Astrocyte (in vitro differentiated cells and primary cell): ENCODE measurements around the gene GAS6. TPM values are rescaled to one million over a fixed set of nuclear protein-coding genes. Genes with fewer than 3 reads are reported as not detected.
A peak's percentile ranks its signal among the peaks of the same experiment; 100 is the strongest.

Experiments used
- DNase-seq: peaks from one replicate; pipeline ENCODE4 v3.0.0-alpha.2; 2010; ENCODE audit warnings: low read depth
- FAIRE-seq: peaks from 2 replicates; lab custom pipeline; 2011; peaks lifted over from hg19 to GRCh38; lab: Jason Lieb, UNC
- H2AFZ ChIP-seq: 2 replicates; pipeline ENCODE4 v1.6.0; 2012; ENCODE audit warnings: low read depth, low read length, inconsistent platforms
- H3K27ac ChIP-seq: 2 replicates; pipeline ENCODE4 v1.5.1; 2011; ENCODE audit warnings: low read depth, low read length, inconsistent platforms
- H3K27me3 ChIP-seq: 2 replicates; pipeline ENCODE4 v1.6.0; 2011; ENCODE audit warnings: low read length, inconsistent platforms; ENCODE audit not compliant: insufficient read depth
- H3K36me3 ChIP-seq: 2 replicates; pipeline ENCODE4 v1.5.1; 2011; ENCODE audit warnings: low read length, inconsistent platforms; ENCODE audit not compliant: insufficient read depth
- H3K4me1 ChIP-seq: 2 replicates; pipeline ENCODE4 v1.5.1; 2011; ENCODE audit warnings: low read length, inconsistent platforms; ENCODE audit not compliant: insufficient read depth
- H3K4me2 ChIP-seq: 2 replicates; pipeline ENCODE4 v1.6.0; 2012; ENCODE audit warnings: low read length, inconsistent platforms
- H3K4me3 ChIP-seq: 2 replicates; pipeline ENCODE4 v1.5.1; 2011; ENCODE audit warnings: low read depth, mild to moderate bottlenecking, low read length, inconsistent platforms; ENCODE audit not compliant: insufficient read depth
- H3K79me2 ChIP-seq: 2 replicates; pipeline ENCODE4 v1.6.0; 2012; ENCODE audit warnings: mild to moderate bottlenecking, low read length, inconsistent platforms; ENCODE audit not compliant: insufficient read depth
- H3K9ac ChIP-seq: 2 replicates; pipeline ENCODE4 v1.6.0; 2012; ENCODE audit warnings: mild to moderate bottlenecking, low read length, inconsistent platforms
- H3K9me3 ChIP-seq: 2 replicates; pipeline ENCODE4 v1.5.1; 2012; ENCODE audit warnings: low read depth, mild to moderate bottlenecking, low read length, inconsistent platforms; ENCODE audit not compliant: insufficient read depth
- H4K20me1 ChIP-seq: 2 replicates; pipeline ENCODE4 v1.6.0; 2012; ENCODE audit warnings: low read length, inconsistent platforms; ENCODE audit not compliant: insufficient read depth
- H3K27ac Mint-ChIP-seq: one replicate; pipeline ENCODE4 v1.8.0; 2021; ENCODE audit warnings: mild to moderate bottlenecking, mixed read lengths; ENCODE audit not compliant: unreplicated experiment
- H3K27me3 Mint-ChIP-seq: one replicate; pipeline ENCODE4 v1.8.0; 2021; ENCODE audit warnings: low read depth, mixed read lengths; ENCODE audit not compliant: unreplicated experiment
- H3K36me3 Mint-ChIP-seq: one replicate; pipeline ENCODE4 v1.8.0; 2021; ENCODE audit warnings: low read depth, mixed read lengths; ENCODE audit not compliant: unreplicated experiment
- H3K4me1 Mint-ChIP-seq: one replicate; pipeline ENCODE4 v1.8.0; 2021; ENCODE audit warnings: low read depth, mixed read lengths; ENCODE audit not compliant: unreplicated experiment
- H3K4me3 Mint-ChIP-seq: one replicate; pipeline ENCODE4 v1.8.0; 2021; ENCODE audit warnings: mild to moderate bottlenecking, moderate library complexity, mixed read lengths; ENCODE audit not compliant: unreplicated experiment
- H3K9me3 Mint-ChIP-seq: one replicate; pipeline ENCODE4 v1.8.0; 2021; ENCODE audit warnings: mild to moderate bottlenecking, mixed read lengths; ENCODE audit not compliant: unreplicated experiment
- CTCF ChIP-seq: IDR thresholded peaks from 2 replicates; pipeline ENCODE4 v1.5.1; 2011; ENCODE audit warnings: low read depth, mild to moderate bottlenecking, inconsistent platforms, low read length, moderate library complexity; ENCODE audit not compliant: insufficient read depth
- EZH2 ChIP-seq: IDR thresholded peaks from 2 replicates; pipeline ENCODE4 v1.6.1; 2012; ENCODE audit warnings: mild to moderate bottlenecking, low read length, inconsistent platforms; ENCODE audit not compliant: insufficient read depth
- total RNA-seq: library from RNA; stranded (reverse); gene quantifications from 2 replicates; pipeline ENCODE4 v1.2.1, GENCODE V29; 2021

The GAS6 gene
- total RNA-seq, 1 donor from 2014 or later, result 287 TPM

GRCh38 chr13:113821847-113822246 is 42.0 kb downstream of the GAS6 start:
- H3K4me1 Mint-ChIP-seq, result peaks cover 12% of the 10 kb centered on the region
- H3K36me3 ChIP-seq, result no peaks in the 10 kb centered on the region
- H3K9me3 Mint-ChIP-seq, result no peaks in the 10 kb centered on the region
- H3K9me3 ChIP-seq, result no peaks in the 10 kb centered on the region
- H2AFZ ChIP-seq, result no peak overlapping the region
- peaks cover 28% of the 10 kb centered on the region for H3K36me3 Mint-ChIP-seq
- no peaks in the 10 kb centered on the region for H3K79me2 ChIP-seq
- peak overlapping the region; percentile 93 for H3K27ac Mint-ChIP-seq
- peak overlapping the region; percentile 72 for H3K4me2 ChIP-seq
- H3K4me3 ChIP-seq, result no peak overlapping the region
- H3K27ac ChIP-seq, result peak overlapping the region; percentile 86
- H3K4me1 ChIP-seq, result peaks cover 27% of the 10 kb centered on the region
- DNase-seq (no peak), FAIRE-seq (no peak)
- H3K4me3 Mint-ChIP-seq, result no peak overlapping the region
- H3K27me3 Mint-ChIP-seq, result no peaks in the 10 kb centered on the region
- no peak for TF ChIP-seq CTCF
- no peak for TF ChIP-seq EZH2
- H3K9ac ChIP-seq, result peak overlapping the region; percentile 68
- H4K20me1 ChIP-seq, result no peaks in the 10 kb centered on the region
- H3K27me3 ChIP-seq, result no peaks in the 10 kb centered on the region

- H3K4me1 Mint-ChIP-seq, result peaks cover 20% of the 10 kb centered on the region
- DNase-seq (peak; percentile 98), FAIRE-seq (peak; percentile 94)
- peaks cover 2% of the 10 kb centered on the region for H3K9me3 Mint-ChIP-seq
- peaks cover 35% of the 10 kb centered on the region for H3K4me1 ChIP-seq
- H3K27me3 ChIP-seq, result no peaks in the 10 kb centered on the region
- no peaks in the 10 kb centered on the region for H3K9me3 ChIP-seq
- peak overlapping the region; percentile 72 for H3K4me2 ChIP-seq
- H3K9ac ChIP-seq, result peak overlapping the region; percentile 68
- no peaks in the 10 kb centered on the region for H3K27me3 Mint-ChIP-seq
- peaks cover 33% of the 10 kb centered on the region for H3K36me3 Mint-ChIP-seq
- H4K20me1 ChIP-seq, result no peaks in the 10 kb centered on the region
- TF ChIP-seq CTCF (no peak), EZH2 (no peak)
- H3K4me3 Mint-ChIP-seq, result peak overlapping the region; percentile 16
- no peaks in the 10 kb centered on the region for H3K79me2 ChIP-seq
- no peaks in the 10 kb centered on the region for H3K36me3 ChIP-seq
- peak overlapping the region; percentile 93 for H3K27ac Mint-ChIP-seq
- H3K27ac ChIP-seq, result peak overlapping the region; percentile 86
- peak overlapping the region; percentile 44 for H2AFZ ChIP-seq
- H3K4me3 ChIP-seq, result no peak overlapping the region
Measured at GRCh38 chr13:113820813-113821651, 42.8 kb downstream of the GAS6 start.
